GM18519 (cell line): ENCODE data around the gene OLIG2.

Experiments used
- ATAC-seq: cut with Tn5 transposase; IDR thresholded peaks from one replicate; pipeline ENCODE4 v1.9.1; 2021; ENCODE audit warnings: mild to moderate bottlenecking, moderate library complexity; ENCODE audit not compliant: unreplicated experiment, low FRiP score

Gene OLIG2

GRCh38 chr21:33025489-33026442 is at the start of gene OLIG2:
Gene OLIG2 (plus strand): TSS chr21:33025935. CDS start chr21:33026863, 928 bp downstream.
- no peak for ATAC-seq

GRCh38 chr21:32976791-32977190 is 48.9 kb upstream of the OLIG2 start:
- ATAC-seq: no peak

GRCh38 chr21:32977216-32977615 is 48.5 kb upstream of the OLIG2 start:
- no peak for ATAC-seq

GRCh38 chr21:32978331-32979270 is 47.1 kb upstream of the OLIG2 start:
- ATAC-seq: no peak

- no peak for ATAC-seq
Observed at GRCh38 chr21:32979598-32980268, 46.0 kb upstream of the OLIG2 start.

- ATAC-seq: no peak
Observed at GRCh38 chr21:32981096-32981495, 44.6 kb upstream of the OLIG2 start.

GRCh38 chr21:32990666-32991065 is 35.1 kb upstream of the OLIG2 start:
- no peak for ATAC-seq

GRCh38 chr21:32991361-32991760 is 34.4 kb upstream of the OLIG2 start:
- ATAC-seq: no peak

- ATAC-seq: no peak
Observed at GRCh38 chr21:32993894-32994293, 31.8 kb upstream of the OLIG2 start.

GRCh38 chr21:32994305-32994704 is 31.4 kb upstream of the OLIG2 start:
- no peak for ATAC-seq

- no peak for ATAC-seq
Observed at GRCh38 chr21:33007747-33008146, 18.0 kb upstream of the OLIG2 start.

GRCh38 chr21:33008333-33009051 is 17.2 kb upstream of the OLIG2 start:
- ATAC-seq: no peak

GRCh38 chr21:33010931-33011330 is 14.8 kb upstream of the OLIG2 start:
- ATAC-seq: no peak

GRCh38 chr21:33011462-33011861 is 14.3 kb upstream of the OLIG2 start:
- no peak for ATAC-seq

- ATAC-seq: no peak
Observed at GRCh38 chr21:33013626-33014025, 12.1 kb upstream of the OLIG2 start.

GRCh38 chr21:33014331-33014730 is 11.4 kb upstream of the OLIG2 start:
- no peak for ATAC-seq

- no peak for ATAC-seq
Observed at GRCh38 chr21:33015096-33015495, 10.6 kb upstream of the OLIG2 start.

GRCh38 chr21:33015756-33016155 is 10.0 kb upstream of the OLIG2 start:
- ATAC-seq: no peak

GRCh38 chr21:33018707-33019465 is 6.8 kb upstream of the OLIG2 start:
- ATAC-seq: no peak
